Activated naive CD4-positive, alpha-beta T cell treated with anti-CD3 and anti-CD28 coated beads, Interleukin-2, amount 50 U/mL, for 24 hours (primary cell): Measurements from ENCODE around the gene KIFC3.
"Not testable (repeated sequence)": the region's sequence is repeated elsewhere in the genome, so short reads cannot be mapped to it uniquely, and the experiment has no call there.

Experiments used
- H3K27ac Mint-ChIP-seq: one replicate; pipeline ENCODE4 v1.8.0; 2021; ENCODE audit warnings: mild to moderate bottlenecking, mixed read lengths
- H3K27me3 Mint-ChIP-seq: one replicate; pipeline ENCODE4 v1.8.0; 2021; ENCODE audit warnings: mixed read lengths
- H3K36me3 Mint-ChIP-seq: one replicate; pipeline ENCODE4 v1.8.0; 2021; ENCODE audit warnings: mixed read lengths
- H3K4me1 Mint-ChIP-seq: one replicate; pipeline ENCODE4 v1.8.0; 2021; ENCODE audit warnings: mixed read lengths
- H3K4me3 Mint-ChIP-seq: one replicate; pipeline ENCODE4 v1.8.0; 2021; ENCODE audit warnings: mild to moderate bottlenecking, mixed read lengths
- H3K9me3 Mint-ChIP-seq: one replicate; pipeline ENCODE4 v1.8.0; 2021; ENCODE audit warnings: mixed read lengths

The KIFC3 gene

DNA sequence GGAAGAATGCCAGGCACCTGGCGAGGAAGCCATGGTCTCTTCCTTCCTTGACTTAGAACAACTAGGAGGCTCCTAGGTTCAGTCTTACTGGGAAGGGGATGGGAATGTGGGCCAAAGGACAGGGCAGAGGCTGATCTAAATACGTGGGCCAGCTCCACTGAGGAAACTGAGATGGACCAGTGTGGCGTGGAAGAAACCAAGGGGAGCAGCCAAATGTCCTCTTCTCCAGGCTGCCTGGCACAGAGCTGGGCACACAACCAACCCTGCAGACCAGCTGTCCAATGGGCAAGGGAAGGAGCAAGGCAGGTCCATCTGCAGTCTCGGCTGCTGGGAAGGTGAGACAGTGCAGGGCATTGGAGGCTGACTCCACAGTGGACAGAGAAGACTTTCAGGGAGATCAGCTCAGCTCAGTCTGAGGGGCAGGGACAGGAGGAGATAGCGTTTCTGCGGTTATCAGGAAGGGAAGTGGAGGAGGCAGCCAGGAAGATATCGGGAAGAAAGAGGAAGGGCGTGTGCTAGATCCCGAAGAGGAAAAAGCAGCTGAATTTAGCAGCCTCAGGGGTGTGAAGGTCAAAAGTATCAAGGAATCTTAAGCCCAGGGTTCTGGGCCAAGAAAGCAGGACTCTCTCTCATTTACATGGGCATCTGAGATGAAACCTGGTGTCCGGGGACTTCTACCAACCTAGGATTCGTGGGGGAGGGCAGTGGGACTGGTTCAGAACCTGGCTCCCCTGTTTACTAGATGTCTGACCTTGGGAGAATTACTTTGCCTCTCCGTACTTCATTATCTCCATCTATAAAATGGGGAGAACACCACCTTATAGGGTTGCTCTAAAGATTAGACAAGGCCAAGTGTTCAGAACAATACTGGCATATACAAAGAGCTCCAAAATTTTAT is 1.8 kb downstream of the KIFC3 start:
- Mint-ChIP-seq H3K27me3 (peaks cover 17% of the 10 kb centered on the region), H3K4me3 (peak overlapping the region; percentile 52), H3K36me3 (no peaks in the 10 kb centered on the region), H3K27ac (peak overlapping the region; percentile 70), H3K4me1 (peaks cover 30% of the 10 kb centered on the region), H3K9me3 (no peaks in the 10 kb centered on the region)

DNA sequence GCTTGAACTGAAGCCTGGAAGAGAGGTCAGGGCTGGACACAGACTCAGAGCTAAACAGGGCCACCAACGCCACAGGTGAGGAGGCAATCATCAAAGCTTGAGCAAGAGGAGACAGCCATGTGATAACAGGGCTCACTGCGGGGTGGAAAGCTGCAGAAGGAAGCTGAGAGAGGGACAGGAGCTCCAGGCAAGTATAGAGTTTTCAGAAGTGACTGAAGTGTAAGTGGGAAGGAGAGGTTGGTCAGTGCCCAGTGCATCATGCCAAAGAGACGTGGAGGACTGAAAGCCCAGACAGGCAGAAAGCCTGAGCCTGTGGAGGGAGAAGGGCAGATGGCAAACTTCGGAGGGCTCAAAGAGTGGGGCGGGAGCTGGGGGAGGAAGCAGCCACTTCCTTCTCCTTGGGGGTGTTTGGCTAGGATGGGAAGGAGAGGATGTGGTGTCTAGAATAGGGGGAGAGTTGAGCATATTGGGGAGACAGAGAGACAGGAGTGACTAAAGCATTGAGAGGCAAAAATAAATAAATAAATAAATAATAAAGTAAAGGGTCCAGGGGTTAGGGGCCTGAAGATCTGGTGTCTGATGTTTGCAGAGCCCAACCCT is 2.6 kb downstream of the KIFC3 start:
- Mint-ChIP-seq H3K4me1 (peaks cover 30% of the 10 kb centered on the region), H3K27ac (peak overlapping the region; percentile 12)

DNA sequence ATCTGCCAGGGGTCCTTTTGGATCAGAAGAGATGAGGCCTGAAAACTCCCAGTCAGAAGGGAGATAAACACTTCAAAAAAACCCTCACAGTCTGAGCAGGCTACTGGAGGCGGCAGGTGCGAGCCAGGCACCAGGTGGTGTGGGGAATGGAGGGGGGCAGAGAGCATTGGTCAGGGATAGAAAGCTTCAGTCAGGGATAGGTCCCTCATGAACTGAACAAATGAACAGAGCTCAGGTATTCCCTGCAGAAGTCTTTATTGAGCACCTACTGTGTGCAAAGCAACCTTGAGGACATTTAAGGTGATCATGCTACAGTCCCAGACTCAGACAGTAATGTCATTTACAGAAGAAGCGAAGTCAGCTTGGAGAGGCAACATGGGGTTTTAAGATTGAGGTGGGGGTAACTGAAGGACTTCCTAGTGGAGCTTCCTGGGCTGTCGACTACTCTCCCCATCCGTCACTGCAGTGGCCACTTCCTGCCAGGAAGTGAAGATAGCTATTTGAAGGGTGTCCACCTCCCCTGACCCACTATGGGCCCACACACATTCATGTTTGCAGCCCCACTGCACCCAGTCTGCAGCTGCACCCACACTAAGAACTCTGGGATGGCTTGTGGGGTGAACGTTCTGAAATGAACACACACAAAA is 3.2 kb downstream of the KIFC3 start:
- Mint-ChIP-seq H3K4me3 (no peak overlapping the region), H3K9me3 (no peaks in the 10 kb centered on the region), H3K36me3 (no peaks in the 10 kb centered on the region), H3K27me3 (peaks cover 15% of the 10 kb centered on the region), H3K27ac (no peak overlapping the region), H3K4me1 (peaks cover 30% of the 10 kb centered on the region)

More for the DNA sequence above, 2.6 kb downstream of the KIFC3 start:
- Mint-ChIP-seq H3K4me3 (no peak overlapping the region), H3K36me3 (no peaks in the 10 kb centered on the region), H3K27me3 (peaks cover 17% of the 10 kb centered on the region), H3K9me3 (no peaks in the 10 kb centered on the region)

DNA sequence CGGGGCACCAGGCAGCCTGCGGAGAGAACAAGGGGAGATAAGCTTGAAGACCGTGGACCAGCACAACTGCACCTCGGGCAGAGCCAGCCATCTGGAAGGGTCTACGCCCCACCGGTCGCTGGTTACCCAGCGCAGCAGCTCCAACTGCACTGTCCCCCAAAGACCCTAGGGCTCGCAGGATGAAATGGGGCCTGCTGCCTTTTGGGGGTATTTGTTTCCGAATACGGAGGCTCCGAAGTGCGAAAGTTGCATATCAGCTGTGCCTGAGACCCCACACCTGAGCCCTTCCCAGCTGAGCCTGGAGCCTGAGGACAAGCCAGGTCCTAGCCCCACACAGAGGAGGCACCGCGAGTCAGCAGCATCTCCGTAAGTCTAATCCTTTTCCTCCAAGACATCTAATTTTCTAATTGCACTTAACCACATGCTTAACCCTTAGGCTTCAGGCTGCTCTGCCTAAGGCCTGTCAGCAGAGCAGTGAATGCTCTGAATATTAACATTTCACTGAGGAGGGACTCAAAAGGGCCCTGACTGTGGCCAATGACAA is 4.0 kb downstream of the KIFC3 start:
- Mint-ChIP-seq H3K36me3 (no peaks in the 10 kb centered on the region), H3K4me1 (peaks cover 30% of the 10 kb centered on the region), H3K9me3 (no peaks in the 10 kb centered on the region), H3K4me3 (no peak overlapping the region), H3K27ac (no peak overlapping the region), H3K27me3 (peaks cover 15% of the 10 kb centered on the region)

DNA sequence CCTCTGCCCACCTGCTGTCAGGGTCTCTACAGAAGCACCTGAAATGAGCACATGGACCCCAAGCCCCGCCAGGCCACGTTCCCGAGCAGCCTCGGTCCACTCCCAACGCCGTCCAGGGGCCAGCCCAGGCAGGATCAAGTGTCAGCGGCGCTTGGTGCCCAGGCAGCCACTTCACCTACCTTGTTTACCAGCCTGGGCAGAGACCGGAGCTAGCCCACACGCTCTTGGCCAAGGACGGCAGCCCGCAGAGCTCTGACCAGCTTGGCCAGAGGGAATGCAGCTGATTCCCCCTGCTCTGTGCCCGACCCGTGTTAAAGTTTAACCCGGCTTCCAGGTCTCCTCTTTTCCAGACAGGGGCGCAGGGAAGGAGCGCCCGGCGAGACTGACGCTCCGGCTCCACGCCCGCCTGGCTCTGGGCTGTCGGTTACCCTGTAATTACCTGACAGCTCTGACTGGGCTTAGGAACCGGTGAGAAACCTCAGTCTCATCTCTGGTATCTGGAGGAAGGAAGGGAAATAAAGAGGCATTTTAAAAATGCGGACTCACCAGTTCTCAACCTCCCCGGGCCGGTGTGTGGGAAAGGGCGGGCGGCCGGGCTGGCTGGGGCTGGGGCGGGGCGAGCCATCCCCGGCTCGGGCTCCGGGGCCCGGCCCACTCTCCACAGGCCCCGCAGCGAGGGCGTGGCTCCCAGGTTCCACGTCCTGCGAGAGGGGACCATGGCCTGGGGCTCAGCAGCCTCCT is 4.6 kb downstream of the KIFC3 start:
- Mint-ChIP-seq H3K27ac (no peak overlapping the region), H3K27me3 (peaks cover 12% of the 10 kb centered on the region), H3K36me3 (no peaks in the 10 kb centered on the region), H3K9me3 (no peaks in the 10 kb centered on the region), H3K4me3 (no peak overlapping the region), H3K4me1 (peaks cover 24% of the 10 kb centered on the region)

- Mint-ChIP-seq H3K36me3 (no peaks in the 10 kb centered on the region), H3K9me3 (no peaks in the 10 kb centered on the region), H3K27me3 (peaks cover 10% of the 10 kb centered on the region), H3K27ac (no peak overlapping the region), H3K4me3 (no peak overlapping the region), H3K4me1 (peaks cover 21% of the 10 kb centered on the region)
Observed at GRCh38 chr16:57797216-57797525, 5.1 kb downstream of the KIFC3 start.

DNA sequence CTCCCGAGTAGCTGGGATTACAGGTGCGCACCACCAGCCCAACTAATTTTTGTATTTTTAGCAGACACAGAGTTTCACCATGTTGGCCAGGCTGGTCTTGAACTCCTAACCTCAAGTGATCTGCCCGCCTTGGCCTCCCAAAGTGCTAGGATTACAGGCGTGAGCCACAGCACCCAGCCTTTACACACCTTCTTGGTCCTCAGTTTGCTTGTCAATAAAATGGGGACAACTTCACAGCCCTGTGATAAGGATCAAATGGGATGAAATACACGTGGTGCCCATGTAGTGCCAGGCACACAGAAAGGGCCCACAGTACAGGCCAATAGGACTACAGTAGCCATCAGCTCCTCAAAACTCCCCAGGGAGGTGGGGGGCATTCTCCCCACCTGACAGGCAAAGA is 6.3 kb downstream of the KIFC3 start:
- not testable (repeated sequence) for H3K36me3 Mint-ChIP-seq, H3K27me3 Mint-ChIP-seq, H3K4me3 Mint-ChIP-seq, H3K9me3 Mint-ChIP-seq, H3K27ac Mint-ChIP-seq
- peaks cover 21% of the 10 kb centered on the region for H3K4me1 Mint-ChIP-seq

- Mint-ChIP-seq H3K4me3 (no peak overlapping the region), H3K9me3 (no peaks in the 10 kb centered on the region), H3K4me1 (peaks cover 18% of the 10 kb centered on the region), H3K27ac (no peak overlapping the region), H3K36me3 (no peaks in the 10 kb centered on the region), H3K27me3 (peaks cover 5% of the 10 kb centered on the region)
Observed at GRCh38 chr16:57795431-57795878, 6.8 kb downstream of the KIFC3 start.

DNA sequence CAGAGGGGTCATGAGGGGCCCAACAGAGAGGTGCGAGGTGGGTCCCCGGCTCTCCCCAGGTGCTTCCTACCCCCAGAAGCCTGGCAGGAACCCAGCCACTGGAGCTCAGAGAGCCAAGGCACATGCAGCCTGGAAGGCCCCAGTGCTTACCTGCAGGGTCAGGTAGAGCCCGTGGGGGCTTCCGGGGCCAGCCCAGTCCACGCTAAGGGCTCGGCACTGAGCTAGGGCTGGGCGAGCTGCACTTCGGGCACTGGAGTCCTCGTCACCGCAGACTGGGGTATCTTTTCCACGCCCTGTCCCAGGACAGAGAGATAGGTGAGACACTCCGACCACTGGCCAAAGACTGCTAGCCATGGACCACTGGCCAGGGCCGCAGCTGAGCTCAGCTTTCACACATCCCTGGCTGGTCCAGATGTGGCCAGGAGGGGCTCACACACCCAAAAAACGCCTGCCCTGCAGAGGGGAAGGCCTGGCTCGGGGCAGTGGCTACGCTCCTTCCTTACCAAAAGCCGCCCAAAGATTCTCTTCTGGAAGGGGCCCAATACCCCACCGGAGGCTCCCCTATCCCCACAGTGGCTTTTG is 7.4 kb downstream of the KIFC3 start:
- peaks cover 3% of the 10 kb centered on the region for H3K27me3 Mint-ChIP-seq
- no peak overlapping the region for H3K27ac Mint-ChIP-seq
- H3K4me1 Mint-ChIP-seq: peaks cover 13% of the 10 kb centered on the region
- no peak overlapping the region for H3K4me3 Mint-ChIP-seq
- no peaks in the 10 kb centered on the region for H3K36me3 Mint-ChIP-seq
- H3K9me3 Mint-ChIP-seq: no peaks in the 10 kb centered on the region

GRCh38 chr16:57791893-57792461 is 10.3 kb downstream of the KIFC3 start:
- no peaks in the 10 kb centered on the region for H3K4me1 Mint-ChIP-seq

GRCh38 chr16:57791195-57791892 is 10.9 kb downstream of the KIFC3 start:
- no peak overlapping the region for H3K4me3 Mint-ChIP-seq
- H3K36me3 Mint-ChIP-seq: no peaks in the 10 kb centered on the region
- H3K27ac Mint-ChIP-seq: no peak overlapping the region
- no peaks in the 10 kb centered on the region for H3K27me3 Mint-ChIP-seq
- no peaks in the 10 kb centered on the region for H3K9me3 Mint-ChIP-seq
- no peaks in the 10 kb centered on the region for H3K4me1 Mint-ChIP-seq

More at GRCh38 chr16:57791893-57792461, 10.3 kb downstream of the KIFC3 start:
- H3K27ac Mint-ChIP-seq: no peak overlapping the region
- no peaks in the 10 kb centered on the region for H3K36me3 Mint-ChIP-seq
- H3K9me3 Mint-ChIP-seq: no peaks in the 10 kb centered on the region
- H3K27me3 Mint-ChIP-seq: no peaks in the 10 kb centered on the region
- no peak overlapping the region for H3K4me3 Mint-ChIP-seq

GRCh38 chr16:57788951-57789350 is 13.3 kb downstream of the KIFC3 start:
- no peaks in the 10 kb centered on the region for H3K4me1 Mint-ChIP-seq
- no peak overlapping the region for H3K4me3 Mint-ChIP-seq
- H3K27ac Mint-ChIP-seq: no peak overlapping the region
- H3K36me3 Mint-ChIP-seq: no peaks in the 10 kb centered on the region
- H3K9me3 Mint-ChIP-seq: no peaks in the 10 kb centered on the region
- H3K27me3 Mint-ChIP-seq: no peaks in the 10 kb centered on the region

DNA sequence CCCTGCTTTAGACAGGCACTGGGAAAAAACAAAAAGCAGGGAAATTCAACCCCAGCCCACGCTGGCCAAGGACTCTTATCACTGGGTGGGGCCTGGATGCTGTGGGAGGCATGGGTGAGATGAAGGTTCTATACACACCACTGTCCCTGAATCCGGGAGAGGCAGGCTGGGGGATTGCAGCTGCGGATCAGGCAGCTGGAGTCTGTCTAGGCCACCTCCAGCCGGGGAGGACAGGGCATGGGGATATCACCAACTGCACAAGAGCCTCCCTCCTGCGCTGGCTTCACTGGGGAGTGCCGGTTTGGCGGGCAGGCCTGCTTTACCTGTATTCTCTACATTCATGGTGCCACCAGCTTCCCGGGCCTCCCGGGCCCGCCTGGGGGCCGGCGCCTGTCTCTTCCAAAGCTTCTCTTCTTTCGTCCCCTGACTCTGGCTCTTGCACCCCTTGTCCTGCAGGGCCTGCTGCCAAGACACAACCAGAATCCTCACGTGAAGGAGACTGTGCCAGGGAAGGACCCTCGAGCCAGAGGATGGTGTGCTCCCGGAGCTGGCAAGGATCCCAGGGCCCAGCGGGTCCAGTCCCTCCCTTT is 13.9 kb downstream of the KIFC3 start:
- Mint-ChIP-seq H3K27me3 (no peaks in the 10 kb centered on the region), H3K36me3 (no peaks in the 10 kb centered on the region), H3K4me1 (no peaks in the 10 kb centered on the region), H3K27ac (no peak overlapping the region), H3K9me3 (no peaks in the 10 kb centered on the region), H3K4me3 (no peak overlapping the region)

GRCh38 chr16:57787519-57787905 is 14.8 kb downstream of the KIFC3 start:
- Mint-ChIP-seq H3K36me3 (no peaks in the 10 kb centered on the region), H3K27me3 (no peaks in the 10 kb centered on the region), H3K4me3 (no peak overlapping the region), H3K9me3 (no peaks in the 10 kb centered on the region), H3K4me1 (no peaks in the 10 kb centered on the region), H3K27ac (no peak overlapping the region)
